WTC11 (cell line): Measurements from ENCODE around the gene CORO7.

Source experiments
- CREB1 ChIP-seq: sonication (generic); formaldehyde crosslinking; IDR thresholded peaks from 2 replicates; pipeline ENCODE4 v1.8.0; 2023; ENCODE audit warnings: mild to moderate bottlenecking, missing genetic modification reagents
- ESRRA ChIP-seq: sonication (generic); formaldehyde crosslinking; IDR thresholded peaks from 2 replicates; pipeline ENCODE4 v1.8.1; 2022; ENCODE audit warnings: mild to moderate bottlenecking, missing genetic modification reagents, borderline replicate concordance
- ZNF138 ChIP-seq: sonication (generic); formaldehyde crosslinking; conservative IDR thresholded peaks from 2 replicates; pipeline ENCODE4 v1.8.1; 2022; ENCODE audit warnings: mild to moderate bottlenecking, moderate library complexity, missing genetic modification reagents
- TF ChIP-seq, protein P1 (sequence below): fragments of 200-600 bp; IDR thresholded peaks from 2 replicates; pipeline ENCODE4 v1.8.0; 2022; ENCODE audit warnings: antibody characterized with exemption
- TF ChIP-seq, protein P2 (sequence below): sonication (generic); formaldehyde crosslinking; IDR thresholded peaks from 2 replicates; pipeline ENCODE4 v1.8.0; 2022; ENCODE audit warnings: mild to moderate bottlenecking, missing genetic modification reagents
- TF ChIP-seq, protein P3 (sequence below): sonication (generic); formaldehyde crosslinking; IDR thresholded peaks from 2 replicates; pipeline ENCODE4 v1.8.1; 2023; ENCODE audit warnings: mild to moderate bottlenecking, missing genetic modification reagents, borderline replicate concordance
- TF ChIP-seq, protein P4 (sequence below): sonication (generic); formaldehyde crosslinking; IDR thresholded peaks from 2 replicates; pipeline ENCODE4 v1.8.1; 2023; ENCODE audit warnings: mild to moderate bottlenecking, missing genetic modification reagents
- TF ChIP-seq, protein P5 (sequence below): sonication (generic); formaldehyde crosslinking; IDR thresholded peaks from 2 replicates; pipeline ENCODE4 v1.8.1; 2023; ENCODE audit warnings: mild to moderate bottlenecking, missing genetic modification reagents, moderate library complexity

DNA sequence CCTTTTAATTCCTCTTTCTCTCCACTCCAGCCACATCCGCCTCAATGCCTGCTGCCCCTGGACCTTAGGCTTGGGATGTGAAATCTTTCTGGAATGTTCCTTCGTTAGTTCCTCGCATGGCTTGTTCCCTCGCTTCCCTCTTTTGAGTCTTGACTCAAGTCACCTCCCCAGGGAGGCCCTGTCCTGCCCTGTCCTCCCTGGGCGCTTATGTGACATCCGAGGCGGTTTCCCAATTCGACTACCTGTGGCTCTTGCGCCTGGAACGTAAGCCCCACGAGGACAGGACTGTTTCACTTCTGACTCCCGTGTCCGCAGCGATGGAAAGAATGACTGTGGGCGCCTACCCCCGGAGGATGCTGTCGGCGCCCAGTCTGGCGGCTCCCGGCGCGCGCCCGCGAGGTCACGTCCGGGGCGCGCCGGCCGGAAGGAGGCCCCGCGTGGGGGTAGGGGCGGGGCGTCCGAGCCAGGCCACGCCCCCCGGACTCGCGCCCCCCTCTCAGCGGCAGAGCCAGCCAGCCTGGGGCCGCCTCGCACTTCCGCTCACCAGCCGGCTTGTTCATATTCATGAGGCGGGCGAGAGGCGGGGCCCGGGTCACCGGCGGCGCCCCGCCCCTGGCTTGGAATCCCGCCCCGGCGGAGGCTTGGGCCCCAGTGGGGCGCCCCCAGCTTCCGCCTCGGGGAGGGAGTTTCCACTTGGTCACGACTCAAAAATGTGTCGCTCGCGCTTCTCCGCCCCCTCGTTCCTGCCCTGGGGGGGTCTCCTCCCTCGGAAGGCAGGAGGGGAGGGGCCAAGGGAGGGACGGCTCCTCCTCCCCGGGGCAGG, 109.0 kb downstream of the CORO7 start:
- TF ChIP-seq, protein P1, sequence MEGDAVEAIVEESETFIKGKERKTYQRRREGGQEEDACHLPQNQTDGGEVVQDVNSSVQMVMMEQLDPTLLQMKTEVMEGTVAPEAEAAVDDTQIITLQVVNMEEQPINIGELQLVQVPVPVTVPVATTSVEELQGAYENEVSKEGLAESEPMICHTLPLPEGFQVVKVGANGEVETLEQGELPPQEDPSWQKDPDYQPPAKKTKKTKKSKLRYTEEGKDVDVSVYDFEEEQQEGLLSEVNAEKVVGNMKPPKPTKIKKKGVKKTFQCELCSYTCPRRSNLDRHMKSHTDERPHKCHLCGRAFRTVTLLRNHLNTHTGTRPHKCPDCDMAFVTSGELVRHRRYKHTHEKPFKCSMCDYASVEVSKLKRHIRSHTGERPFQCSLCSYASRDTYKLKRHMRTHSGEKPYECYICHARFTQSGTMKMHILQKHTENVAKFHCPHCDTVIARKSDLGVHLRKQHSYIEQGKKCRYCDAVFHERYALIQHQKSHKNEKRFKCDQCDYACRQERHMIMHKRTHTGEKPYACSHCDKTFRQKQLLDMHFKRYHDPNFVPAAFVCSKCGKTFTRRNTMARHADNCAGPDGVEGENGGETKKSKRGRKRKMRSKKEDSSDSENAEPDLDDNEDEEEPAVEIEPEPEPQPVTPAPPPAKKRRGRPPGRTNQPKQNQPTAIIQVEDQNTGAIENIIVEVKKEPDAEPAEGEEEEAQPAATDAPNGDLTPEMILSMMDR = no peak
- TF ChIP-seq, protein P2, sequence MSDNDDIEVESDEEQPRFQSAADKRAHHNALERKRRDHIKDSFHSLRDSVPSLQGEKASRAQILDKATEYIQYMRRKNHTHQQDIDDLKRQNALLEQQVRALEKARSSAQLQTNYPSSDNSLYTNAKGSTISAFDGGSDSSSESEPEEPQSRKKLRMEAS (CRISPR knock-in tag) = 0 out of 2 replicates have a peak, but pooled peaks have one; percentile 13
- TF ChIP-seq ZNF138 (no peak), CREB1 (CRISPR knock-in tag) (no peak), ESRRA (no peak)
- TF ChIP-seq, protein P3, sequence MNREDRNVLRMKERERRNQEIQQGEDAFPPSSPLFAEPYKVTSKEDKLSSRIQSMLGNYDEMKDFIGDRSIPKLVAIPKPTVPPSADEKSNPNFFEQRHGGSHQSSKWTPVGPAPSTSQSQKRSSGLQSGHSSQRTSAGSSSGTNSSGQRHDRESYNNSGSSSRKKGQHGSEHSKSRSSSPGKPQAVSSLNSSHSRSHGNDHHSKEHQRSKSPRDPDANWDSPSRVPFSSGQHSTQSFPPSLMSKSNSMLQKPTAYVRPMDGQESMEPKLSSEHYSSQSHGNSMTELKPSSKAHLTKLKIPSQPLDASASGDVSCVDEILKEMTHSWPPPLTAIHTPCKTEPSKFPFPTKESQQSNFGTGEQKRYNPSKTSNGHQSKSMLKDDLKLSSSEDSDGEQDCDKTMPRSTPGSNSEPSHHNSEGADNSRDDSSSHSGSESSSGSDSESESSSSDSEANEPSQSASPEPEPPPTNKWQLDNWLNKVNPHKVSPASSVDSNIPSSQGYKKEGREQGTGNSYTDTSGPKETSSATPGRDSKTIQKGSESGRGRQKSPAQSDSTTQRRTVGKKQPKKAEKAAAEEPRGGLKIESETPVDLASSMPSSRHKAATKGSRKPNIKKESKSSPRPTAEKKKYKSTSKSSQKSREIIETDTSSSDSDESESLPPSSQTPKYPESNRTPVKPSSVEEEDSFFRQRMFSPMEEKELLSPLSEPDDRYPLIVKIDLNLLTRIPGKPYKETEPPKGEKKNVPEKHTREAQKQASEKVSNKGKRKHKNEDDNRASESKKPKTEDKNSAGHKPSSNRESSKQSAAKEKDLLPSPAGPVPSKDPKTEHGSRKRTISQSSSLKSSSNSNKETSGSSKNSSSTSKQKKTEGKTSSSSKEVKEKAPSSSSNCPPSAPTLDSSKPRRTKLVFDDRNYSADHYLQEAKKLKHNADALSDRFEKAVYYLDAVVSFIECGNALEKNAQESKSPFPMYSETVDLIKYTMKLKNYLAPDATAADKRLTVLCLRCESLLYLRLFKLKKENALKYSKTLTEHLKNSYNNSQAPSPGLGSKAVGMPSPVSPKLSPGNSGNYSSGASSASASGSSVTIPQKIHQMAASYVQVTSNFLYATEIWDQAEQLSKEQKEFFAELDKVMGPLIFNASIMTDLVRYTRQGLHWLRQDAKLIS = no peak
- TF ChIP-seq, protein P4, sequence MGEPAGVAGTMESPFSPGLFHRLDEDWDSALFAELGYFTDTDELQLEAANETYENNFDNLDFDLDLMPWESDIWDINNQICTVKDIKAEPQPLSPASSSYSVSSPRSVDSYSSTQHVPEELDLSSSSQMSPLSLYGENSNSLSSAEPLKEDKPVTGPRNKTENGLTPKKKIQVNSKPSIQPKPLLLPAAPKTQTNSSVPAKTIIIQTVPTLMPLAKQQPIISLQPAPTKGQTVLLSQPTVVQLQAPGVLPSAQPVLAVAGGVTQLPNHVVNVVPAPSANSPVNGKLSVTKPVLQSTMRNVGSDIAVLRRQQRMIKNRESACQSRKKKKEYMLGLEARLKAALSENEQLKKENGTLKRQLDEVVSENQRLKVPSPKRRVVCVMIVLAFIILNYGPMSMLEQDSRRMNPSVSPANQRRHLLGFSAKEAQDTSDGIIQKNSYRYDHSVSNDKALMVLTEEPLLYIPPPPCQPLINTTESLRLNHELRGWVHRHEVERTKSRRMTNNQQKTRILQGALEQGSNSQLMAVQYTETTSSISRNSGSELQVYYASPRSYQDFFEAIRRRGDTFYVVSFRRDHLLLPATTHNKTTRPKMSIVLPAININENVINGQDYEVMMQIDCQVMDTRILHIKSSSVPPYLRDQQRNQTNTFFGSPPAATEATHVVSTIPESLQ = no peak
- TF ChIP-seq, protein P5, sequence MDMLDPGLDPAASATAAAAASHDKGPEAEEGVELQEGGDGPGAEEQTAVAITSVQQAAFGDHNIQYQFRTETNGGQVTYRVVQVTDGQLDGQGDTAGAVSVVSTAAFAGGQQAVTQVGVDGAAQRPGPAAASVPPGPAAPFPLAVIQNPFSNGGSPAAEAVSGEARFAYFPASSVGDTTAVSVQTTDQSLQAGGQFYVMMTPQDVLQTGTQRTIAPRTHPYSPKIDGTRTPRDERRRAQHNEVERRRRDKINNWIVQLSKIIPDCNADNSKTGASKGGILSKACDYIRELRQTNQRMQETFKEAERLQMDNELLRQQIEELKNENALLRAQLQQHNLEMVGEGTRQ = peak; percentile 34; the same call in 1 of the 2 replicates
